Cerebellar cortex (tissue), 1 donor: ENCODE measurements around the gene TADA2B.

Experiments
- DNase-seq: peaks from one replicate; pipeline ENCODE4 v3.0.0-alpha.2; 2015; ENCODE audit warnings: low spot score

The TADA2B gene

GRCh38 chr4:7043284-7044136 is at the start of gene TADA2B:
Gene TADA2B (plus strand): TSS chr4:7043372. CDS start chr4:7043580, 208 bp downstream.
- DNase-seq, result peak; percentile 33

- no peak for DNase-seq
Observed at GRCh38 chr4:6996481-6996880, 46.7 kb upstream of the TADA2B start.

- DNase-seq, result no peak
Observed at GRCh38 chr4:6999172-7000086, 43.7 kb upstream of the TADA2B start.

- DNase-seq, result no peak
Observed at GRCh38 chr4:7000421-7001176, 42.6 kb upstream of the TADA2B start.

GRCh38 chr4:7001271-7001670 is 41.9 kb upstream of the TADA2B start:
- no peak for DNase-seq

GRCh38 chr4:7002336-7002735 is 40.8 kb upstream of the TADA2B start:
- no peak for DNase-seq

GRCh38 chr4:7003176-7003878 is 39.8 kb upstream of the TADA2B start:
- no peak for DNase-seq

- no peak for DNase-seq
Observed at GRCh38 chr4:7003879-7004240, 39.3 kb upstream of the TADA2B start.

GRCh38 chr4:7004331-7004730 is 38.8 kb upstream of the TADA2B start:
- DNase-seq, result no peak

GRCh38 chr4:7005571-7005970 is 37.6 kb upstream of the TADA2B start:
- no peak for DNase-seq

- no peak for DNase-seq
Observed at GRCh38 chr4:7006411-7006810, 36.8 kb upstream of the TADA2B start.

- no peak for DNase-seq
Observed at GRCh38 chr4:7007142-7007907, 35.8 kb upstream of the TADA2B start.

GRCh38 chr4:7007944-7008343 is 35.2 kb upstream of the TADA2B start:
- DNase-seq, result no peak

GRCh38 chr4:7009564-7009963 is 33.6 kb upstream of the TADA2B start:
- DNase-seq, result no peak

GRCh38 chr4:7013175-7013574 is 30.0 kb upstream of the TADA2B start:
- no peak for DNase-seq

- DNase-seq, result no peak
Observed at GRCh38 chr4:7014815-7015214, 28.4 kb upstream of the TADA2B start.

- DNase-seq, result no peak
Observed at GRCh38 chr4:7015383-7016035, 27.7 kb upstream of the TADA2B start.

- no peak for DNase-seq
Observed at GRCh38 chr4:7016086-7016485, 27.1 kb upstream of the TADA2B start.

- no peak for DNase-seq
Observed at GRCh38 chr4:7016512-7016911, 26.7 kb upstream of the TADA2B start.

- DNase-seq, result no peak
Observed at GRCh38 chr4:7017446-7018048, 25.6 kb upstream of the TADA2B start.
